H1 (cell line): Measurements from ENCODE around the gene LMTK2. TPM values are rescaled to one million over a fixed set of nuclear protein-coding genes. Genes with fewer than 3 reads are reported as not detected.

Source experiments
- CTCF ChIA-PET: fragments of 300-600 bp; sonication (Branson Sonifier 250); formaldehyde crosslinking; loops from one replicate; lab custom pipeline; 2021; ENCODE audit not compliant: partially characterized antibody; lab: Charles Lee
- POLR2A ChIA-PET: fragments of 300-600 bp; sonication (Branson Sonifier 250); formaldehyde crosslinking; loops from one replicate; lab custom pipeline; 2021; ENCODE audit warnings: inconsistent platforms; ENCODE audit not compliant: partially characterized antibody; lab: Charles Lee
- DNase-seq, 2 experiments: peaks; one replicate each; pipeline versions ENCODE4 v3.0.0 to v3.0.0-alpha.2; 2010 to 2022; ENCODE audit warnings: low spot score in 2 of 2, low read depth in 1 of 2, mixed read lengths in 1 of 2
- FAIRE-seq: peaks from 2 replicates; lab custom pipeline; 2011; peaks lifted over from hg19 to GRCh38; lab: Jason Lieb, UNC
- H2AFZ ChIP-seq: 2 replicates; pipeline ENCODE4 v1.8.1; 2012; ENCODE audit warnings: low read length, inconsistent platforms
- H2AK5ac ChIP-seq: 2 replicates; pipeline ENCODE4 v1.6.1; 2013; ENCODE audit warnings: low read depth, low read length
- H2BK120ac ChIP-seq: replicated peaks from 2 replicates; pipeline ENCODE3; 2013; ENCODE audit warnings: low read depth, low read length, inconsistent platforms
- H2BK12ac ChIP-seq: 2 replicates; pipeline ENCODE4 v1.6.1; 2013; ENCODE audit warnings: low read depth, low read length
- H2BK15ac ChIP-seq: 2 replicates; pipeline ENCODE4 v1.6.1; 2013; ENCODE audit warnings: low read length
- H2BK20ac ChIP-seq: 2 replicates; pipeline ENCODE4 v1.6.1; 2013; ENCODE audit warnings: low read length
- H2BK5ac ChIP-seq: 2 replicates; pipeline ENCODE4 v1.6.1; 2013; ENCODE audit warnings: low read depth, low read length
- H3K14ac ChIP-seq: 2 replicates; pipeline ENCODE4 v1.6.1; 2013; ENCODE audit warnings: inconsistent platforms; ENCODE audit not compliant: insufficient read length
- H3K18ac ChIP-seq: 2 replicates; pipeline ENCODE4 v1.6.1; 2013; ENCODE audit warnings: low read length; ENCODE audit errors: extremely low read depth
- H3K23ac ChIP-seq: 2 replicates; pipeline ENCODE4 v1.6.1; 2013; ENCODE audit warnings: inconsistent platforms; ENCODE audit not compliant: insufficient read length
- H3K23me2 ChIP-seq: 2 replicates; pipeline ENCODE4 v1.6.1; 2013; ENCODE audit warnings: low read depth, low read length
- H3K27ac ChIP-seq: 2 replicates; pipeline ENCODE4 v1.6.1; 2011; ENCODE audit warnings: low read depth, low read length, inconsistent platforms
- H3K27me3 ChIP-seq, 4 experiments: replicated peaks in 1 of 4; 1 replicate in 1 of 4; 2 replicates in 3 of 4; pipeline versions ENCODE4 v1.6.1 to v1.8.1; 2011 to 2013; ENCODE audit warnings: low read length in 3 of 4, mild to moderate bottlenecking in 3 of 4, inconsistent platforms in 2 of 4, mixed read lengths in 2 of 4, moderate library complexity in 1 of 4; ENCODE audit not compliant: control insufficient read depth in 3 of 4, insufficient read depth in 3 of 4; ENCODE audit errors: extremely low read depth in 1 of 4
- H3K36me3 ChIP-seq, 4 experiments: 2 replicates each; pipeline versions ENCODE4 v1.6.1 to v1.8.1; 2011 to 2013; ENCODE audit warnings: mild to moderate bottlenecking in 4 of 4, low read length in 3 of 4, moderate library complexity in 2 of 4, control low read depth in 1 of 4, inconsistent platforms in 1 of 4; ENCODE audit not compliant: insufficient read depth in 4 of 4, control insufficient read depth in 2 of 4
- H3K4ac ChIP-seq: replicated peaks from 2 replicates; pipeline ENCODE3; 2013; ENCODE audit warnings: low read length, low read depth, mixed read lengths, inconsistent platforms; ENCODE audit not compliant: insufficient read length
- H3K4me1 ChIP-seq, 4 experiments: replicated peaks in 1 of 4; 1 replicate in 1 of 4; 2 replicates in 3 of 4; pipeline versions ENCODE4 v1.6.1 to v1.8.1; 2011 to 2013; ENCODE audit warnings: low read length in 3 of 4, inconsistent platforms in 2 of 4, mixed read lengths in 1 of 4; ENCODE audit not compliant: insufficient read depth in 4 of 4, control insufficient read depth in 3 of 4
- H3K4me2 ChIP-seq, 2 experiments: 2 replicates each; pipeline versions ENCODE4 v1.6.1 to v1.8.1; 2011 to 2013; ENCODE audit warnings: low read depth in 2 of 2, low read length in 2 of 2, control low read depth in 1 of 2, inconsistent platforms in 1 of 2, mild to moderate bottlenecking in 1 of 2; ENCODE audit not compliant: insufficient read depth in 1 of 2
- H3K4me3 ChIP-seq, 4 experiments: fragments of 200-600, 300-600 bp in 1 of 4; sonication (generic), shearing (Covaris generic), sonication (Bioruptor Twin) in 1 of 4; 2 replicates each; pipeline versions ENCODE4 v1.5.1 to v1.8.1; 2011 to 2016; ENCODE audit warnings: low read length in 4 of 4, low read depth in 3 of 4, control low read depth in 2 of 4, inconsistent platforms in 2 of 4, mild to moderate bottlenecking in 2 of 4, mixed read lengths in 1 of 4, moderate library complexity in 1 of 4; ENCODE audit not compliant: insufficient read depth in 2 of 4; ENCODE audit errors: extremely low read depth in 1 of 4
- H3K56ac ChIP-seq: replicated peaks from 2 replicates; pipeline ENCODE3; 2013; ENCODE audit warnings: low read depth, mild to moderate bottlenecking, mixed read lengths, low read length, inconsistent platforms; ENCODE audit not compliant: insufficient read length
- H3K79me1 ChIP-seq: 2 replicates; pipeline ENCODE4 v1.6.1; 2013; ENCODE audit warnings: low read depth, low read length, control low read depth
- H3K79me2 ChIP-seq, 2 experiments: 2 replicates each; pipeline versions ENCODE4 v1.6.1 to v1.8.1; 2012 to 2013; ENCODE audit warnings: low read length in 2 of 2, mild to moderate bottlenecking in 2 of 2, inconsistent platforms in 1 of 2; ENCODE audit not compliant: insufficient read depth in 2 of 2, control insufficient read depth in 1 of 2
- H3K9ac ChIP-seq, 4 experiments: replicated peaks in 1 of 4; 1 replicate in 1 of 4; 2 replicates in 3 of 4; pipeline versions ENCODE4 v1.6.1 to v1.8.1; 2011 to 2013; ENCODE audit warnings: low read depth in 3 of 4, low read length in 3 of 4, control low read depth in 2 of 4, mild to moderate bottlenecking in 2 of 4, moderate library complexity in 2 of 4, inconsistent platforms in 1 of 4; ENCODE audit errors: extremely low read depth in 1 of 4
- H3K9me3 ChIP-seq, 2 experiments: 2 replicates each; pipeline versions ENCODE4 v1.6.1 to v1.8.1; 2012 to 2013; ENCODE audit warnings: mild to moderate bottlenecking in 2 of 2, moderate library complexity in 2 of 2, control low read depth in 1 of 2, inconsistent platforms in 1 of 2, low read depth in 1 of 2, low read length in 1 of 2, mixed read lengths in 1 of 2; ENCODE audit not compliant: insufficient read depth in 2 of 2
- H4K20me1 ChIP-seq, 2 experiments: replicated peaks in 1 of 2; 2 replicates each; pipeline versions ENCODE3 to v1.8.1; 2011 to 2013; ENCODE audit warnings: inconsistent platforms in 2 of 2, low read length in 2 of 2, mild to moderate bottlenecking in 1 of 2; ENCODE audit not compliant: insufficient read depth in 2 of 2, control insufficient read depth in 1 of 2
- H4K5ac ChIP-seq: 2 replicates; pipeline ENCODE4 v1.6.1; 2013; ENCODE audit warnings: low read length, low read depth, mixed read lengths, inconsistent platforms; ENCODE audit not compliant: insufficient read length
- H4K8ac ChIP-seq: 2 replicates; pipeline ENCODE4 v1.8.0; 2013; ENCODE audit warnings: mild to moderate bottlenecking, moderate library complexity, low read length, inconsistent platforms; ENCODE audit not compliant: insufficient read depth; ENCODE audit errors: extremely low read depth
- H4K91ac ChIP-seq: replicated peaks from 2 replicates; pipeline ENCODE3; 2013; ENCODE audit warnings: low read length, mixed read lengths, inconsistent platforms; ENCODE audit not compliant: insufficient read length
- SIRT6 ChIP-seq: IDR thresholded peaks from one replicate; pipeline ENCODE4 v1.7.1; 2012; ENCODE audit warnings: low read length, inconsistent platforms
- SIX5 ChIP-seq: IDR thresholded peaks from 2 replicates; pipeline ENCODE4 v1.6.1; 2011; ENCODE audit warnings: mild to moderate bottlenecking, low read depth, low read length
- SP2 ChIP-seq: IDR thresholded peaks from 2 replicates; pipeline ENCODE4 v1.6.1; 2012; ENCODE audit warnings: mild to moderate bottlenecking, low read length, inconsistent platforms
- TAF7 ChIP-seq: optimal IDR thresholded peaks from 2 replicates; pipeline ENCODE3; 2011; ENCODE audit warnings: low read depth, mild to moderate bottlenecking, inconsistent platforms, low read length, moderate library complexity, borderline replicate concordance
- WGBS, 2 experiments: shearing (Covaris generic) in 1 of 2; methylation state at CpG; one replicate each; pipeline versions ENCODE4 v1.1.6 to v1.1.7; 2013 to 2015; ENCODE audit warnings: low lambda C conversion rate in 2 of 2, mixed read lengths in 2 of 2, inconsistent platforms in 1 of 2, low coverage in 1 of 2, missing lambda C conversion rate in 1 of 2; ENCODE audit not compliant: insufficient replicate concordance in 2 of 2, insufficient coverage in 1 of 2, insufficient read length in 1 of 2; ENCODE audit errors: extremely low coverage in 1 of 2, missing lambda C conversion rate in 1 of 2; 5-methylcytosine and 5-hydroxymethylcytosine counted together
- polyA plus RNA-seq, 7 experiments: library from polyadenylated mRNA; depleted of rRNA in 3 of 7; stranded (reverse) in 5 of 7; unstranded in 2 of 7; fragments of >200 nt in 5 of 7; fragments of 200-250 nt in 2 of 7; gene quantifications; 1 replicate in 5 of 7; 2 replicates in 1 of 7; 4 replicates in 1 of 7; pipeline versions ENCODE4 v1.2.1 to v1.2.3, GENCODE V29; 2011 to 2013; ENCODE audit warnings: missing spikeins in 2 of 7, mixed read lengths in 2 of 7
- total RNA-seq: library from RNA; stranded (reverse); fragmentation: NEBNext Ultra II Directional; extraction: Animal tissue kit (Norgen Biotek cat#: 25700); gene quantifications from 2 replicates; pipeline ENCODE4 v1.2.1, GENCODE V29; 2021

The LMTK2 gene
- total and polyA plus RNA-seq, 2 of the 8 experiments (the other 6 are each of a cell fraction or from before 2014, with no cell fraction given), result 9.7 to 30.7 TPM

DNA sequence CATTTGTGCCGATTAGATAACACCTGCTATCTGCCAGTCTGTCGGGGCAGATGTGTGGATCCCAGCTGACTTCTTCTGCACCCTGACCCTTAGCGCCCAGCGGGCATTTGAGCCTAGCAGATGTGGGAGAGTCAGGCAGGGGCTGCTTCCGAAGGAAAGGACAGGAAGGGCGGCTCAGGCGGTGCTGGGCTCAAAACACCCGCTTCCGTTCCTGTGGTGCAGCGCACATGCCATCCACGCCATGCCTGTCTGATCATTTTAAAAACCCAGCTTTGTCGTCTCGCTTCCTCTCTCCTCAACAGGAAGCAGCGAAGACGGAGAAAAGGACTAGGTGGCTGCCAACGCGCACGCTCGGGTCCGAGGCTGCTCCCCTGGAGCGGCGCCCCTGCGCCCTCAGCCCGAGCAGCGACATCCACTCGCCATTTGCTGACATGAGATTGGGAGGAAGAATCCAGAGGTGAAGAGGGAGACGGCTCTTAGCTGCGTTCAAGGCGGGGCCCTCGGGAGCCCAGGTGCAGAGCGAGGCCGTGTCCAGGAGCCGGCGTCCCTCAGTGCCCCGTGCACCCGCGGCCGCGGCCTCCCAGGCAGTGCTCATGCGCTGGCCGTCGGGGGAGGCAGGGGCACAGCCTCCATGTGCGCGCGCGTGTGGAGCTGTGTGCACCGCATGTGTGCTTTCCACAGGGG, 98.6 kb downstream of the LMTK2 start:
- Histone ChIP-seq H2BK15ac (no peak overlapping the region), H3K56ac (no peak overlapping the region), H2BK5ac (no peak overlapping the region), H4K8ac (no peak overlapping the region), H3K4me1 (no peaks in the 10 kb centered on the region), H3K4ac (no peak overlapping the region), H3K23me2 (no peaks in the 10 kb centered on the region; the same call in 1 of the 2 replicates), H2AFZ (no peak overlapping the region), H2BK120ac (no peak overlapping the region), H4K91ac (no peak overlapping the region), H4K20me1 (peaks cover 0 to 6% of the 10 kb centered on the region in 2 experiments), H3K23ac (no peak overlapping the region), H3K9ac (no peak overlapping the region), H2BK20ac (no peak overlapping the region), H3K14ac (no peak overlapping the region), H2BK12ac (no peak overlapping the region), H3K9me3 (no peaks in the 10 kb centered on the region), H3K27ac (no peak overlapping the region), H3K27me3 (no peaks in the 10 kb centered on the region), H4K5ac (no peak overlapping the region), H3K4me2 (no peak overlapping the region), H3K18ac (no peak overlapping the region), H3K36me3 (peaks cover 0 to 15% (median 0%) of the 10 kb centered on the region in 4 experiments; a peak in 4 of 8 replicates), H3K79me2 (peaks cover 0 to 4% of the 10 kb centered on the region in 2 experiments; a peak in 2 of 4 replicates), H3K4me3 (no peak overlapping the region), H3K79me1 (no peaks in the 10 kb centered on the region), H2AK5ac (no peak overlapping the region)
- no peak for FAIRE-seq
- no peak for DNase-seq
- 92% methylated on average over 45 of the region's 47 CpGs; no CpG with 5 or more reads in 1 of the 2 experiments for WGBS, 2 experiments
- POLR2A ChIA-PET, result interaction anchor here (0.9 kb wide), 1 partner anchor 25 kb away, joined by 3 read pairs; no protein-coding TSS in a partner anchor
- CTCF ChIA-PET, result interaction anchor here (1.3 to 2.0 kb wide), 3 partner anchors 37 to 183 kb away, joined by 3 to 6 read pairs (median 5); no protein-coding TSS in a partner anchor
- TF ChIP-seq TAF7 (no peak), SIX5 (no peak), SP2 (no peak), SIRT6 (no peak)
